ENCODE results near the gene JPT2. TPM values are rescaled to one million over a fixed set of nuclear protein-coding genes. Genes with fewer than 3 reads are reported as not detected.

JPT2 gene
- total and polyA plus RNA-seq, 3 donors from 2014 or later: 25.8 to 45.2 (median 27.9) TPM

- H3K36me3 ChIP-seq (ENCODE audit: low read depth, missing control alignments): no peaks in the 10 kb centered on the region
- H3K9me3 ChIP-seq: no peaks in the 10 kb centered on the region
- intact Hi-C loops (cut with DNase I; ENCODE audit: low total_unique reads): no loop called here
- no peak for DNase-seq
- H3K4me3 ChIP-seq: no peak overlapping the region
- H3K27me3 ChIP-seq: no peaks in the 10 kb centered on the region
- WGBS, 2 donors: 96 to 98% methylated on average over 11 to 22 of the region's 22 CpGs
- no peaks in the 10 kb centered on the region for H3K4me1 ChIP-seq
- H3K27ac ChIP-seq: no peak overlapping the region
- no peak for TF ChIP-seq CTCF (IDR thresholded peaks at IDR 0.05)
- TF ChIP-seq POLR2A (IDR thresholded peaks at IDR 0.05): no peak
Observed at GRCh38 chr16:1734816-1735215, 56.7 kb downstream of the JPT2 start.

GRCh38 chr16:1740234-1740633, 62.2 kb downstream of the JPT2 start:
- no peak overlapping the region for H3K27ac ChIP-seq
- H3K4me1 ChIP-seq: no peaks in the 10 kb centered on the region
- no peak for TF ChIP-seq POLR2A (IDR thresholded peaks at IDR 0.05)
- no peak for TF ChIP-seq CTCF (IDR thresholded peaks at IDR 0.05)
- WGBS, 2 donors: 90 to 92% methylated on average over 32 to 33 of the region's 33 CpGs
- no peak for DNase-seq
- no peak overlapping the region for H3K4me3 ChIP-seq
- no peaks in the 10 kb centered on the region for H3K27me3 ChIP-seq
- H3K9me3 ChIP-seq: no peaks in the 10 kb centered on the region
- no peaks in the 10 kb centered on the region for H3K36me3 ChIP-seq (ENCODE audit: low read depth, missing control alignments)
- intact Hi-C loops (cut with DNase I; ENCODE audit: low total_unique reads): no loop called here

- no peaks in the 10 kb centered on the region for H3K4me1 ChIP-seq
- no peaks in the 10 kb centered on the region for H3K27me3 ChIP-seq
- whole genome bisulfite sequencing, 2 donors: 88 to 91% methylated on average over 22 to 30 of the region's 30 CpGs
- no peak for TF ChIP-seq POLR2A (IDR thresholded peaks at IDR 0.05)
- TF ChIP-seq CTCF (IDR thresholded peaks at IDR 0.05): no peak
- DNase-seq: no peak
- intact Hi-C loops (cut with DNase I; ENCODE audit: low total_unique reads): no loop called here
- H3K4me3 ChIP-seq: no peak overlapping the region
- H3K27ac ChIP-seq: no peak overlapping the region
- H3K36me3 ChIP-seq (ENCODE audit: low read depth, missing control alignments): no peaks in the 10 kb centered on the region
- H3K9me3 ChIP-seq: no peaks in the 10 kb centered on the region
Observed at GRCh38 chr16:1740781-1741490, 62.9 kb downstream of the JPT2 start.

- H3K27me3 ChIP-seq: no peaks in the 10 kb centered on the region
- intact Hi-C loops (cut with DNase I; ENCODE audit: low total_unique reads): no loop called here
- no peaks in the 10 kb centered on the region for H3K9me3 ChIP-seq
- no peaks in the 10 kb centered on the region for H3K4me1 ChIP-seq
- H3K4me3 ChIP-seq: no peak overlapping the region
- 89 to 91% methylated on average over 11 to 18 of the region's 19 CpGs for WGBS, 2 donors
- H3K27ac ChIP-seq: no peak overlapping the region
- DNase-seq: no peak
- TF ChIP-seq CTCF (IDR thresholded peaks at IDR 0.05) (no peak), POLR2A (IDR thresholded peaks at IDR 0.05) (no peak)
- no peaks in the 10 kb centered on the region for H3K36me3 ChIP-seq (ENCODE audit: low read depth, missing control alignments)
Observed at GRCh38 chr16:1741553-1742165, 63.6 kb downstream of the JPT2 start.
